Erythroblast (primary cell): Measurements from ENCODE around the gene DPP9.
"Not testable (repeated sequence)": the region's sequence is repeated elsewhere in the genome, so short reads cannot be mapped to it uniquely, and the experiment has no call there.

ENCODE experiments used
- GATA1 ChIP-seq: IDR thresholded peaks from 2 replicates; pipeline ENCODE4 v1.6.1; 2011; ENCODE audit warnings: low read depth, mild to moderate bottlenecking, control low read depth, low read length, moderate library complexity
- POLR2A ChIP-seq: IDR thresholded peaks from 2 replicates; pipeline ENCODE4 v1.6.1; 2011; ENCODE audit warnings: mild to moderate bottlenecking, low read length

- not testable (repeated sequence) for TF ChIP-seq POLR2A, GATA1
These were observed 8.5 kb downstream of the DPP9 start for GRCh38 chr19:4715178-4715528.
